ENCODE measurements around the gene RPL10. TPM values are rescaled to one million over a fixed set of nuclear protein-coding genes. Genes with fewer than 3 reads are reported as not detected.

The RPL10 gene
- total and polyA plus RNA-seq, 2 of the 13 experiments (the other 11 are each of a cell fraction or from before 2014, with no cell fraction given): 2,381 to 4,713 TPM

DNA sequence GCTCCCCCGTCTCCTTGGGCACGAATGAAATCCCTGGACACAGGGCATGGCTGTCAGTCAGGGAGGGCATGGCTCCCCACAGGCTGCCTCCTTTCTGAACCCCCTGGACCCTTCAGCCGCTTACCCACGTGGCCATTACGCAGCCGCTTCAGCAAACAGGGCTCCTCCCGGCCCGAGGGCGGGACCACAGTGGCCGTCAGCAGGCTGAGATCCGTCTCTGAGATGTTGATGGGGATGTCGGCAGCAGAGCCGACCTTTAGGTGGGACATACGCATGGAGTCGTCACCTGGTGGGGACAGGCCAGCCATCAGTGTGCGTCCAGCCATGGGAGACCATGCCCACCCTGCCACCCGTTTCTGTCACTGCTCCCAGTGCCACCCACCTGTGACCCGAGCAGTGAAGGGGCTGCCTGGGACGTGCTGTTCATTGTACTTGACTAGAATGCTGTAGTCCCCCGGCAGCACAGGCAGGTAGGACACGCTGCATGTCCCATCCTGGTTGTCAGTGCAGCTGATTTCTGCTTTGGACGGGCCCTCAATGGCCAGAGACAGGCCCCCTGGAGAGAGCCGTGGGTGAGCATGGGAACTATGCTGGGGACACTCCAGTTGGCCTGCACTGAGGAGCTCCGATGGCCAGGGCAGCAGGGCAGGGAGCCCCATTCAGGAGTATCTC, 44.9 kb upstream of the RPL10 start:
- peaks cover 1% of the 10 kb centered on the region; the same call in 1 of the 2 replicates for H3K4me1 ChIP-seq (ENCODE audit: insufficient read depth, low read length)
- H3K4me2 ChIP-seq (ENCODE audit: low read depth, low read length): no peak overlapping the region
- FAIRE-seq (no peak), DNase-seq (ENCODE audit: low spot score) (no peak), ATAC-seq (no peak)
- H3K9me3 ChIP-seq (ENCODE audit: low read length): no peaks in the 10 kb centered on the region
- peaks cover 15 to 41% of the 10 kb centered on the region in 2 experiments; a peak in 4 of 5 replicates for H3K36me3 ChIP-seq (replicated peaks in 1 of 2; ENCODE audit: control insufficient read depth in 1 of 2, insufficient read depth in 2 of 2, low read length in 2 of 2)
- H3K27me3 ChIP-seq (ENCODE audit: control insufficient read depth in 1 of 2, insufficient read depth in 2 of 2, low read length in 2 of 2): no peaks in the 10 kb centered on the region
- no peak overlapping the region for H3K27ac ChIP-seq (ENCODE audit: extremely low read length, insufficient read depth, low read length)
- WGBS (ENCODE audit: low lambda C conversion rate): no CpG with 5 or more reads among the region's 24 CpGs
- intact Hi-C loops (cut with micrococcal nuclease; ENCODE audit: unreplicated experiment): no loop called here
- no TSS peak for BruUV-seq (replicated peaks)
- H3K79me2 ChIP-seq (ENCODE audit: insufficient read depth, low read length): no peaks in the 10 kb centered on the region
- no peak overlapping the region for H3K9ac ChIP-seq (ENCODE audit: insufficient read depth, low read depth, low read length)
- in situ Hi-C loops (cut with HindIII; ENCODE audit: extremely low pct_ligation_motif_present, low pct_unique_long_range_greater_than_20kb): no loop called here
- CTCF ChIA-PET (ENCODE audit: low intra/inter-chr PET ratio, low total read pairs): no interaction called here
- POLR2A ChIA-PET: interaction anchor here (1.5 kb wide), 1 partner anchor 12 kb away, joined by 4 read pairs; no protein-coding TSS in a partner anchor
- H2AFZ ChIP-seq (ENCODE audit: low read length): no peak overlapping the region
- H4K20me1 ChIP-seq (ENCODE audit: insufficient read depth, low read length): no peaks in the 10 kb centered on the region
- no peak overlapping the region for H3K4me3 ChIP-seq (replicated peaks in 1 of 3; ENCODE audit: insufficient read depth in 1 of 3, low read depth in 2 of 3, low read length in 3 of 3)
- no peak for TF ChIP-seq JARID2 (CRISPR knock-in tag; IDR thresholded peaks at IDR 0.05; ENCODE audit: insufficient replicate concordance)
- TF ChIP-seq, protein P1, sequence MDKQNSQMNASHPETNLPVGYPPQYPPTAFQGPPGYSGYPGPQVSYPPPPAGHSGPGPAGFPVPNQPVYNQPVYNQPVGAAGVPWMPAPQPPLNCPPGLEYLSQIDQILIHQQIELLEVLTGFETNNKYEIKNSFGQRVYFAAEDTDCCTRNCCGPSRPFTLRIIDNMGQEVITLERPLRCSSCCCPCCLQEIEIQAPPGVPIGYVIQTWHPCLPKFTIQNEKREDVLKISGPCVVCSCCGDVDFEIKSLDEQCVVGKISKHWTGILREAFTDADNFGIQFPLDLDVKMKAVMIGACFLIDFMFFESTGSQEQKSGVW (CRISPR knock-in tag; IDR thresholded peaks at IDR 0.05; ENCODE audit: borderline replicate concordance): no peak
- no peak for TF ChIP-seq ZNF556 (CRISPR knock-in tag; IDR thresholded peaks at IDR 0.05; ENCODE audit: borderline replicate concordance)
- TF ChIP-seq SMAD3 (CRISPR knock-in tag; IDR thresholded peaks at IDR 0.05): no peak
- TF ChIP-seq ATF1 (CRISPR knock-in tag; IDR thresholded peaks at IDR 0.05): no peak
- TF ChIP-seq POLR2A (IDR thresholded peaks at IDR 0.05; ENCODE audit: insufficient read depth in 1 of 2, low read depth in 2 of 2, low read length in 2 of 2): no peak
- no peak for TF ChIP-seq NFAT5 (CRISPR knock-in tag; IDR thresholded peaks at IDR 0.05)
- peak; percentile 25; the same call in 1 of the 2 replicates for TF ChIP-seq POLR2G (IDR thresholded peaks at IDR 0.05; ENCODE audit: low read depth, low read length)
- TF ChIP-seq DZIP1 (CRISPR knock-in tag; IDR thresholded peaks at IDR 0.05): no peak
- no peak for TF ChIP-seq ELK4 (CRISPR knock-in tag; IDR thresholded peaks at IDR 0.05; ENCODE audit: borderline replicate concordance)
- no peak for TF ChIP-seq ZNF891 (CRISPR knock-in tag; IDR thresholded peaks at IDR 0.05)
- TF ChIP-seq ZFP36 (IDR thresholded peaks at IDR 0.05; ENCODE audit: borderline replicate concordance, low read depth, low read length, partially characterized antibody): no peak

All from HepG2 (cell line).